HG02623 (cell line): ENCODE measurements around the gene OR4M1.
"Not testable (repeated sequence)": the region's sequence is repeated elsewhere in the genome, so short reads cannot be mapped to it uniquely, and the experiment has no call there.

ENCODE experiments used
- ATAC-seq: cut with Tn5 transposase; IDR thresholded peaks from one replicate; pipeline ENCODE4 v1.9.1; 2021; ENCODE audit warnings: moderate library complexity; ENCODE audit not compliant: unreplicated experiment

OR4M1 gene

GRCh38 chr14:19773204-19773603 is at the start of gene OR4M1:
TSS of gene OR4M1 (plus strand) at chr14:19773504. CDS start at chr14:19780323, 6,819 bp downstream.
- not testable (repeated sequence) for ATAC-seq

GRCh38 chr14:19729359-19729758 is 43.9 kb upstream of the OR4M1 start:
- ATAC-seq: no peak

GRCh38 chr14:19729763-19730162 is 43.5 kb upstream of the OR4M1 start:
- no peak for ATAC-seq

- ATAC-seq: not testable (repeated sequence)
These were observed 39.4 kb upstream of the OR4M1 start for GRCh38 chr14:19733893-19734292.

- ATAC-seq: no peak
These were observed 30.0 kb upstream of the OR4M1 start, which contains the start of gene OR4Q3 for GRCh38 chr14:19743256-19743655. TSS of gene OR4Q3 (plus strand) at chr14:19743571.

GRCh38 chr14:19752316-19752715 is 21.0 kb upstream of the OR4M1 start:
- not testable (repeated sequence) for ATAC-seq

- no peak for ATAC-seq
These were observed 19.1 kb upstream of the OR4M1 start for GRCh38 chr14:19754172-19754571.

GRCh38 chr14:19771491-19771890 is 1.8 kb upstream of the OR4M1 start:
- ATAC-seq: not testable (repeated sequence)

- ATAC-seq: no peak
These were observed 1.3 kb upstream of the OR4M1 start for GRCh38 chr14:19771895-19772430.

- ATAC-seq: not testable (repeated sequence)
These were observed 850 bp upstream of the OR4M1 start for GRCh38 chr14:19772454-19772853.

GRCh38 chr14:19775587-19775986 is 2.3 kb downstream of the OR4M1 start:
- no peak for ATAC-seq

- not testable (repeated sequence) for ATAC-seq
These were observed 12.5 kb downstream of the OR4M1 start for GRCh38 chr14:19785848-19786247.

- ATAC-seq: not testable (repeated sequence)
These were observed 14.0 kb downstream of the OR4M1 start for GRCh38 chr14:19787318-19787717.

GRCh38 chr14:19788150-19788549 is 14.8 kb downstream of the OR4M1 start:
- ATAC-seq: not testable (repeated sequence)

- not testable (repeated sequence) for ATAC-seq
These were observed 23.3 kb downstream of the OR4M1 start for GRCh38 chr14:19796520-19797108.

GRCh38 chr14:19799880-19800279 is 26.6 kb downstream of the OR4M1 start:
- ATAC-seq: no peak

- no peak for ATAC-seq
These were observed 27.2 kb downstream of the OR4M1 start for GRCh38 chr14:19800282-19801117.

- no peak for ATAC-seq
These were observed 27.8 kb downstream of the OR4M1 start for GRCh38 chr14:19801118-19801464.

- not testable (repeated sequence) for ATAC-seq
These were observed 30.2 kb downstream of the OR4M1 start, which contains the start of gene OR4N2 for GRCh38 chr14:19803470-19803869. TSS of gene OR4N2 (plus strand) at chr14:19803770. CDS start at chr14:19827449, 23,679 bp downstream.

GRCh38 chr14:19813171-19813920 is 40.0 kb downstream of the OR4M1 start:
- not testable (repeated sequence) for ATAC-seq

- not testable (repeated sequence) for ATAC-seq
These were observed 46.6 kb downstream of the OR4M1 start for GRCh38 chr14:19819879-19820278.
